RWPE1 (cell line): ENCODE data around the gene SEC22C.
"Not testable (repeated sequence)": the region's sequence is repeated elsewhere in the genome, so short reads cannot be mapped to it uniquely, and the experiment has no call there.

Experiments
- CTCF ChIA-PET: fragments of 350-600 bp; sonication (Branson Sonifier 250); formaldehyde crosslinking; extraction: SDS; loops from one replicate; lab custom pipeline; 2021; lab: Yijun Ruan, JAX
- POLR2A ChIA-PET: fragments of 400-600 bp; formaldehyde crosslinking; extraction: SDS; loops from one replicate; lab custom pipeline; 2020; ENCODE audit warnings: antibody characterized with exemption; ENCODE audit not compliant: low non-redundant PET; lab: Yijun Ruan, JAX
- DNase-seq: peaks from one replicate; pipeline ENCODE4 v3.0.0; 2012; ENCODE audit warnings: low spot score
- H3K27ac ChIP-seq: fragments of 450-650 bp; 2 replicates; pipeline ENCODE4 v1.5.1; 2017
- TF ChIP-seq, protein P1 (sequence below): fragments of 450-650 bp; conservative IDR thresholded peaks from 2 replicates; pipeline ENCODE4 v1.5.1; 2017; ENCODE audit warnings: low read depth, mild to moderate bottlenecking

SEC22C gene

DNA sequence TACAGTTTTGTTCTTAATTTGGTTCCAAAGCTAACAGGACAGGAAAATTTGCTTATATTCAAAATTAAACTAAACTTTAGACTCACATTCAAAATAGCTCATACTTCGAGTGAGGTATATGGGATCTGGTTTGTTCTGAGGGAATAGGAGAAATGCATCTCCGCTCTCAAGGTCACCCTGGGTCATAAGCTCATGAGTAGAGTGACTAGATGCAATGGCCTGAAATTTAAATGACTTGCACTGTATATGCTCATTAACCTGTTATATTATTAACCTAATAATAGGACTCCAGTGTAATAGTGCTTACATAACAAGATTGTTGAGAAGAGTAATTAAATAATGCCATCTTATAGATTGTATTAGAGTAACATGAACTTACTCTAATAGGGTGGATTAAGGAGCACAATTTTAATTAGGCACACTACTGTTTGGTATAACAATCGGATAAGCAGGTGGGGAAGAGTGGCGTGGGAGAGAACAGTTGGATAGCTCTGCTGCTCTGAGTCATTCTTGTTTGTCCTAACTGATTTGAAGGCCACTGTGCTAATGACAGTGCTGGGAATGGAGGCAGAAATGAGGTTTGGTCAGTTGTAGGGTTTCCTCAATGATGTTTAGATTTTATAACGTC lies 23.9 kb upstream of the SEC22C start:
- CTCF ChIA-PET: interaction anchor here (0.7 kb wide), 1 partner anchor 177 kb away, joined by 3 read pairs; no protein-coding TSS in a partner anchor

DNA sequence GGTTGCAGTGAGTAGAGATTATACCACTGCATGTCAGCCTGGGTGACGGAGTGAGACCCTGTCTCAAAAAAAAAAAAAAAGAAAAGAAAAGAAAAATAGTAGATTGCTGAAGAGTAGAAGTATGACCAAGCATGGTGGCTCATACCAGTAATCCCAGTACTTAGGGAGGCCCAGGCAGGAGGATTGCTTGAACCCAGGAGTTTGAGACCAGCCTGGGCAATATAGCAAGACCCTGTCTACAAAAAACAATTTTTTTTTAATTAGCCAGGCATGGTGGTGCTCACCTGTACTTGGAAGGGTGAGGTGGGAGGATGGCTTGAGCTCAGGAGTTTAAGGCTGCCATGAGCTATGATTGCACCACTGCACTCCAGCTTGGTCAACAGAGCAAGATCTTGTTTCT lies 21.2 kb upstream of the SEC22C start:
- no peak overlapping the region for H3K27ac ChIP-seq
- CTCF ChIA-PET: interaction anchor here (0.6 kb wide), 1 partner anchor 111 kb away, joined by 4 read pairs; no protein-coding TSS in a partner anchor
- no peak for DNase-seq
- POLR2A ChIA-PET: interaction anchor here (0.5 kb wide), 1 partner anchor 45 kb away, joined by 3 read pairs; no protein-coding TSS in a partner anchor
- TF ChIP-seq, protein P1, sequence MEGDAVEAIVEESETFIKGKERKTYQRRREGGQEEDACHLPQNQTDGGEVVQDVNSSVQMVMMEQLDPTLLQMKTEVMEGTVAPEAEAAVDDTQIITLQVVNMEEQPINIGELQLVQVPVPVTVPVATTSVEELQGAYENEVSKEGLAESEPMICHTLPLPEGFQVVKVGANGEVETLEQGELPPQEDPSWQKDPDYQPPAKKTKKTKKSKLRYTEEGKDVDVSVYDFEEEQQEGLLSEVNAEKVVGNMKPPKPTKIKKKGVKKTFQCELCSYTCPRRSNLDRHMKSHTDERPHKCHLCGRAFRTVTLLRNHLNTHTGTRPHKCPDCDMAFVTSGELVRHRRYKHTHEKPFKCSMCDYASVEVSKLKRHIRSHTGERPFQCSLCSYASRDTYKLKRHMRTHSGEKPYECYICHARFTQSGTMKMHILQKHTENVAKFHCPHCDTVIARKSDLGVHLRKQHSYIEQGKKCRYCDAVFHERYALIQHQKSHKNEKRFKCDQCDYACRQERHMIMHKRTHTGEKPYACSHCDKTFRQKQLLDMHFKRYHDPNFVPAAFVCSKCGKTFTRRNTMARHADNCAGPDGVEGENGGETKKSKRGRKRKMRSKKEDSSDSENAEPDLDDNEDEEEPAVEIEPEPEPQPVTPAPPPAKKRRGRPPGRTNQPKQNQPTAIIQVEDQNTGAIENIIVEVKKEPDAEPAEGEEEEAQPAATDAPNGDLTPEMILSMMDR: no peak

More for the DNA sequence above, 23.9 kb upstream of the SEC22C start:
- POLR2A ChIA-PET: no interaction called here
- TF ChIP-seq, protein P1: no peak
- no peak for DNase-seq
- no peak overlapping the region for H3K27ac ChIP-seq

DNA sequence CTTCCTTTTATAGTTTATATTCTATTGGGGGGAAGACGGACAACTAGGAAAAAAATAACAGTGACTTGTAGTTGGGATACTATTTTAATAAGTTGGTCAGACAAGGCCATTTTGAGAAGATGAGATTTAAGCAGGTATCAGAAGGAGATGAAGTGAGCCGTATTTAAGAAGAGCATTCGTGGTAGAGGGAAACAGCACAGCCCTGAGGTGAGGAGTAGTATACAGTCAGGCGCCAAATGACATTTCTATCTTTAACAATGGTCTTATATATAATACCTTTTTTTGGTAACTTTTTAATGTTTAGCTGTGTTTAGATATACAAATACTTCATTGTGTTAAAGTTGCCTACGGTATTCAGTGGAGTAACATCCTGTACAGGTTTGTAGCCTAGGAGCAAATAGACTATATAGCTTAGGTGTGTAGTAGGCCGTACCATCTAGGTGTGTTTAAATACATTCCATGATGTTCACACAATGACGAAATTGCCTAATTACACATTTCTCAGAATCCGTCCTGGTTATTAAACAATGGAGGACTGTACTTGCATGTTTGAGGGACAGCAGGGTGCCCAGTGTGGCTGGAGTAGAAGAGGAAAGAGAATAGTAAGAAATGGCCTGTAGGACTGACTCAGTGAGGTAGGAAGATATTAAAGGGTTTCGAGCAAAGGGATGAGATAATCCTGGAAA lies 20.3 kb upstream of the SEC22C start:
- DNase-seq: no peak
- POLR2A ChIA-PET: interaction anchor here (0.6 kb wide), 1 partner anchor 11 kb away, joined by 3 read pairs; the partner anchor contains the start of gene SS18L2

DNA sequence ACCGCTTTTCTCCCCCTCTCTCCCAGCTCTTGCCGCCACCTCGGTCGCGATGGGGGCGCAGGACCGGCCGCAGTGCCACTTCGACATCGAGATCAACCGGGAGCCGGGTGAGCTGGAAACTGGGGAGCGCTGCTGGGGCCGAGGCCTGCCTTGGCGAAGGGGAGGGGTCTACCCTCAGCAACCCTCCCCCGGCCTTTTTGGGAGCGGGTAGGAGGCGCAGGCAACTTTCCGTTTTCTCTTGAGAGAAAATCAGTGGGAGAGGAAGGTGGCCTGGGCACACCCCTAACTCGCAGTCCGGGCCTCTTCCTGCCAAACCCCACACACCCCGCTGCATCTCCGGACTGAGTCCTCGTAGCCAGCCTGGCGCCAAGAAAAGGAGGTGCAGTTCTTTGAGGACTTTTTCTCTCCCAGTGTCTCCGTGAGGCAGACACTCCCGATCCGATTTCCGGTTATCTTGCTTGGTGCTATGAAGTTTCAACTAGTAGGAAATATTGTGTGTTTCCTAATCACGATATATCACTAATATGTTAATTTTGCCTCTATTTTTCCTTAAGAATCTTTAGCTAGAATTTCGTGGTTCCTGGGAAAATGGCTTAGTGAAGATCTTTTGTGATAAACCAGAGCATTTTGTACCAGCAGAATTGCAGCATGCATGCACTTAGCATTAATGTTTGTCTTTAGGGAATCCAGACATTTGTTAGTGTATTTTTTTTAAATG lies 19.4 kb upstream of the SEC22C start:
- POLR2A ChIA-PET: interaction anchor here (0.9 to 1.5 kb wide), 2 partner anchors 10 to 20 kb away, joined by 5 to 6 read pairs; partner anchors contain the start of gene SS18L2
- CTCF ChIA-PET: no interaction called here
- TF ChIP-seq, protein P1: no peak
- DNase-seq: peak; percentile 53
- peak overlapping the region; percentile 98 for H3K27ac ChIP-seq

More for the DNA sequence above, 20.3 kb upstream of the SEC22C start:
- H3K27ac ChIP-seq: no peak overlapping the region
- TF ChIP-seq, protein P1: no peak; the same call in 1 of the 2 replicates
- CTCF ChIA-PET: no interaction called here

- DNase-seq: peak; percentile 94
- H3K27ac ChIP-seq: peak within 1 kb of the TSS; percentile 98
- TF ChIP-seq, protein P1: no peak
- CTCF ChIA-PET: interaction anchor here (0.6 kb wide), 1 partner anchor 188 kb away, joined by 5 read pairs; no protein-coding TSS in a partner anchor
- POLR2A ChIA-PET: interaction anchor here (0.7 to 1.5 kb wide), 3 partner anchors 9 to 52 kb away, joined by 3 to 6 read pairs (median 5); partner anchors contain the start of gene SS18L2
These were observed 18.6 kb upstream of the SEC22C start, which contains the start of gene NKTR for GRCh38 chr3:42600111-42600957. Gene NKTR, plus strand, starts transcription at chr3:42600686. Its CDS starts 321 bp downstream, at chr3:42601007.

GRCh38 chr3:42597098-42597497 lies 15.3 kb upstream of the SEC22C start:
- 0 out of 2 replicates have a peak overlapping the region, but pooled peaks have one; percentile 19 for H3K27ac ChIP-seq
- CTCF ChIA-PET: interaction anchor here (1.1 kb wide), 1 partner anchor 12 kb away, joined by 3 read pairs; no protein-coding TSS in a partner anchor
- DNase-seq, POLR2A ChIA-PET: not testable (repeated sequence)
